Lung (tissue), 12 donors: ENCODE results near the gene EPS15. TPM values are rescaled to one million over a fixed set of nuclear protein-coding genes. Genes with fewer than 3 reads are reported as not detected.

Experiments used
- ATAC-seq: fragments of 200-7000 bp; cut with Tn5 transposase; one replicate; pipeline ENCODE4 v1.9.1; 2020; ENCODE audit warnings: moderate number of reproducible peaks; ENCODE audit not compliant: insufficient read depth, low FRiP score
- DNase-seq, 3 donors: peaks; one replicate each; pipeline ENCODE4 v3.0.0-alpha.2; 2013 to 2017
- H3K27ac ChIP-seq, 2 donors: one replicate each; pipeline ENCODE4 v1.5.1; 2013; ENCODE audit warnings: mild to moderate bottlenecking in 2 of 2, moderate library complexity in 2 of 2, control low read depth in 1 of 2, inconsistent platforms in 1 of 2, low read depth in 1 of 2, low read length in 1 of 2
- H3K27me3 ChIP-seq, 3 donors: one replicate each; pipeline ENCODE4 v1.5.1; 2013; ENCODE audit warnings: low read length in 2 of 3; ENCODE audit not compliant: control insufficient read depth in 3 of 3, insufficient read depth in 3 of 3
- H3K36me3 ChIP-seq, 4 donors: one replicate each; pipeline ENCODE4 v1.5.1; 2013; ENCODE audit warnings: low read length in 4 of 4, mild to moderate bottlenecking in 1 of 4, moderate library complexity in 1 of 4; ENCODE audit not compliant: control insufficient read depth in 4 of 4, insufficient read depth in 4 of 4
- H3K4me1 ChIP-seq, 5 donors: one replicate each; pipeline ENCODE4 v1.5.1; 2013; ENCODE audit warnings: low read length in 5 of 5, mild to moderate bottlenecking in 2 of 5, moderate library complexity in 1 of 5; ENCODE audit not compliant: control insufficient read depth in 5 of 5, insufficient read depth in 5 of 5
- H3K4me3 ChIP-seq: one replicate; pipeline ENCODE4 v1.5.1; 2013; ENCODE audit warnings: mild to moderate bottlenecking, control low read depth, moderate library complexity
- H3K9ac ChIP-seq, 2 donors: one replicate each; pipeline ENCODE4 v1.5.1; 2013; ENCODE audit warnings: low read length in 2 of 2, control low read depth in 1 of 2; ENCODE audit not compliant: insufficient read depth in 1 of 2
- H3K9me3 ChIP-seq, 4 donors: one replicate each; pipeline ENCODE4 v1.5.1; 2013; ENCODE audit warnings: low read length in 3 of 4, mild to moderate bottlenecking in 1 of 4, moderate library complexity in 1 of 4; ENCODE audit not compliant: control insufficient read depth in 4 of 4, insufficient read depth in 3 of 4
- WGBS, 2 donors: extraction: QIAGEN DNeasy Blood & Tissue Kit; methylation state at CpG; one replicate each; pipeline ENCODE4 v1.1.7; 2013; 5-methylcytosine and 5-hydroxymethylcytosine counted together
- polyA plus RNA-seq, 2 donors: library from polyadenylated mRNA; stranded (reverse); fragments of 200-250 nt; gene quantifications; one replicate each; pipeline ENCODE4 v1.2.1, GENCODE V29; 2013
- total RNA-seq, 2 donors: library from RNA; depleted of rRNA in 1 of 2; stranded (reverse); fragments of >200 nt in 1 of 2; gene quantifications; one replicate each; pipeline ENCODE4 v1.2.1, GENCODE V29; 2014 to 2021
- TF ChIP-seq, protein P1 (sequence below): IDR thresholded peaks from 2 replicates; pipeline ENCODE4 v1.5.1; 2012; ENCODE audit warnings: mild to moderate bottlenecking; ENCODE audit errors: control extremely low read depth, extremely low read depth
- donor health status: control.
- donor health status: control.
- donor health status: Bipolar disorder and iron deficiency.
- donor health status: healthy.
- donor health status: DM: yes; HTN: yes; CAD: no.

EPS15 gene
- total and polyA plus RNA-seq, 4 donors = 19.2 to 87.2 (median 45.5) TPM

DNA sequence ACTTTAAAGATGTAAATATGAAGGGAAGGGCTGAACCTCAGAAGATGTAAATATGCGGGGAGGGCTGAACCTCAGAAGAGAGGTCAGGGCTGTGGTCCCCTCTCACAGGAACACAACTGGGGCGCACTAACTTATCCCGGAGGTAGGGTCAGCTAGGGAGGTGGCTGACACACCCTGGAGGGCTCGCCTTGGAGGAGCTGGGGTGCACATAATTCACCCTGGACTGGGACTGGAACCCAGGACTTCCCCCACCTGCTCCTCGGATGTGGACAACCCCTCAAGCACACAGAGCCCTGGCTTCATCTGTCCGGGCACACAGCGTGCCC, 174.8 kb downstream of the EPS15 start:
- ATAC-seq = no peak
- no peaks in the 10 kb centered on the region for H3K9me3 ChIP-seq
- WGBS, 2 donors = 66 to 68% methylated on average over 7 of the region's 7 CpGs
- TF ChIP-seq, protein P1, sequence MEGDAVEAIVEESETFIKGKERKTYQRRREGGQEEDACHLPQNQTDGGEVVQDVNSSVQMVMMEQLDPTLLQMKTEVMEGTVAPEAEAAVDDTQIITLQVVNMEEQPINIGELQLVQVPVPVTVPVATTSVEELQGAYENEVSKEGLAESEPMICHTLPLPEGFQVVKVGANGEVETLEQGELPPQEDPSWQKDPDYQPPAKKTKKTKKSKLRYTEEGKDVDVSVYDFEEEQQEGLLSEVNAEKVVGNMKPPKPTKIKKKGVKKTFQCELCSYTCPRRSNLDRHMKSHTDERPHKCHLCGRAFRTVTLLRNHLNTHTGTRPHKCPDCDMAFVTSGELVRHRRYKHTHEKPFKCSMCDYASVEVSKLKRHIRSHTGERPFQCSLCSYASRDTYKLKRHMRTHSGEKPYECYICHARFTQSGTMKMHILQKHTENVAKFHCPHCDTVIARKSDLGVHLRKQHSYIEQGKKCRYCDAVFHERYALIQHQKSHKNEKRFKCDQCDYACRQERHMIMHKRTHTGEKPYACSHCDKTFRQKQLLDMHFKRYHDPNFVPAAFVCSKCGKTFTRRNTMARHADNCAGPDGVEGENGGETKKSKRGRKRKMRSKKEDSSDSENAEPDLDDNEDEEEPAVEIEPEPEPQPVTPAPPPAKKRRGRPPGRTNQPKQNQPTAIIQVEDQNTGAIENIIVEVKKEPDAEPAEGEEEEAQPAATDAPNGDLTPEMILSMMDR = no peak
- H3K36me3 ChIP-seq = no peaks in the 10 kb centered on the region
- peaks cover 0 to 23% (median 20%) of the 10 kb centered on the region in 3 donors for H3K27me3 ChIP-seq
- H3K27ac ChIP-seq = no peak overlapping the region
- peaks cover 0 to 5% (median 0%) of the 10 kb centered on the region in 5 donors for H3K4me1 ChIP-seq
- H3K9ac ChIP-seq = no peak overlapping the region
- peak overlapping the region; percentile 1 for H3K4me3 ChIP-seq
- no peak for DNase-seq

GRCh38 chr1:51343624-51344023, 175.4 kb downstream of the EPS15 start:
- H3K9ac ChIP-seq = no peak overlapping the region
- ATAC-seq (no peak), DNase-seq (no peak)
- no peaks in the 10 kb centered on the region for H3K9me3 ChIP-seq
- no peak overlapping the region for H3K4me3 ChIP-seq
- no peaks in the 10 kb centered on the region for H3K36me3 ChIP-seq
- TF ChIP-seq, protein P1 = no peak
- WGBS, 2 donors = 91% methylated on average over 3 of the region's 3 CpGs
- no peak overlapping the region for H3K27ac ChIP-seq
- H3K27me3 ChIP-seq = peaks cover 0 to 23% (median 20%) of the 10 kb centered on the region in 3 donors
- peaks cover 0 to 5% (median 0%) of the 10 kb centered on the region in 5 donors for H3K4me1 ChIP-seq

DNA sequence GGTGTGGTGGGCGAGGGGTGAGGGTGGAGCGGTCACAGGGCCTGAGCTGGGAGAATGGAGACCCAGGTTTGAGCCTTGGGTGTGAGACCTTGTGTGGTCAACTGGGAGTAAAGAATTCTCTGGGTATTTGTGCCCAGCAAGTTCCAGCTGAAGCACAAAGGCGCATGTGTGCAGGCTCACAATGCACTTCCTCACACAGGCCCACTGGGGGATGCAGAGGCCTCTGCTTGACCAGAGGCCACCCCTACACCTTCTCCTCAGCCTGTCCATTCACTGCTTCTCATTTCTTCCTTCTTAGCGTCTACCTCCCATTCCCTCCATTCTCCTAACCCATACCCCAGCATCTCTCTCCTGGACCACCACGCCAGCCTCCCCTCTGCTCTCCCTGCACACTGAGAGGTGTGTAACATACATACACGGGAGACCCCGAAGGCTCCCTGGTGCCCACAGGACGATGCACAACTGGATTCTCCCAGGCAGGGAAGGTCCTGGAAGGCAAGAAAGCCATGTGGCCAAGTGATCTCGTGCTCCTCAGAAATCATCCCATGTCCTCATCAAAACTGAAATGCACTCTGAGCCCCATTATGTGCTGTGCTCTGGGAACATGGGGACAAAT, 176.4 kb downstream of the EPS15 start:
- 94% methylated on average over 9 of the region's 9 CpGs for WGBS, 2 donors
- H3K4me1 ChIP-seq = peaks cover 0 to 5% (median 0%) of the 10 kb centered on the region in 5 donors
- H3K9me3 ChIP-seq = no peaks in the 10 kb centered on the region
- no peak overlapping the region for H3K9ac ChIP-seq
- no peak overlapping the region for H3K4me3 ChIP-seq
- H3K36me3 ChIP-seq = no peaks in the 10 kb centered on the region
- H3K27ac ChIP-seq = no peak overlapping the region
- peaks cover 0 to 23% (median 20%) of the 10 kb centered on the region in 3 donors for H3K27me3 ChIP-seq
- no peak for DNase-seq
- TF ChIP-seq, protein P1 = no peak
- no peak for ATAC-seq

DNA sequence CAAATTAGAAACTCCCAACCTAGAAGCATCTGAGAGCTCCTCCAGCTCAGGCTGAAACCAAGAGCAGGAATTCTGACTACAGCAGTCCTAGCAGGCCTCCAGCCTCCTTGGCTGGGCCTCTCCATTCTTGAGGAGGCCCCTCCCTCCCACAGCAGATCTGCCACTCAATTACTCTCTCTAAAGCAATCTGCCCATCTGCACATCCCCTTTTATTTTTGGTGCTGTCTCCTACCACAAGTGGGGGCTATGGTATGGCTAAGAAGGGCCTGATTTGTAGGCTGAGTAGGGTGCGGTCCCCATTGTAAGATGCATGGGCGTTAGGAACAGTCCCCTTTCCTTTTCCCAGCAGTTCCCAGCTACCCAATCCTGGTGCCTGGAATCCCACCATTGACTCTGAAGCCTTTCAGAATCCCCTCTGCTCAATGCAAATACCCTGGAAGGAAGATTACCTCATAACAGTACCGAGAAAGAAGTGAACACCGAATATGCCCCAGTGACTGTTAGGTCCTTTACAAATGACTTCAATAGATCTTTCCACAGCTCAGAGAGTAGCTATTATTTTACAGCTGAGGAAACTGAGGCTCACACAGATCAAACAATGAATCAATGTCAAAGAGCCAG, 177.1 kb downstream of the EPS15 start:
- H3K4me1 ChIP-seq = peaks cover 0 to 5% (median 0%) of the 10 kb centered on the region in 5 donors
- no peak overlapping the region for H3K9ac ChIP-seq
- TF ChIP-seq, protein P1 = no peak
- no peak overlapping the region for H3K4me3 ChIP-seq
- peaks cover 0 to 21% (median 20%) of the 10 kb centered on the region in 3 donors for H3K27me3 ChIP-seq
- H3K27ac ChIP-seq = no peak overlapping the region
- H3K36me3 ChIP-seq = no peaks in the 10 kb centered on the region
- no peaks in the 10 kb centered on the region for H3K9me3 ChIP-seq
- DNase-seq = no peak
- WGBS, 2 donors = 81 to 84% methylated on average over 4 of the region's 4 CpGs
- ATAC-seq = no peak
